NB4 (cell line): ENCODE measurements around the gene ARHGAP11A.

Experiments
- DNase-seq: peaks from one replicate; pipeline ENCODE4 v3.0.0; 2010; ENCODE audit warnings: low read depth
- H3K4me3 ChIP-seq: one replicate; pipeline ENCODE4 v1.5.1; 2011; ENCODE audit warnings: mild to moderate bottlenecking, low read depth, low read length, moderate library complexity
- CTCF ChIP-seq: IDR thresholded peaks from one replicate; pipeline ENCODE4 v1.5.1; 2012; ENCODE audit warnings: low read depth, low read length
- MAX ChIP-seq: IDR thresholded peaks from 2 replicates; pipeline ENCODE4 v1.6.1; 2011; ENCODE audit warnings: low read depth, low read length
- MYC ChIP-seq: IDR thresholded peaks from 2 replicates; pipeline ENCODE4 v1.6.1; 2011; ENCODE audit warnings: low read depth, low read length
- POLR2A ChIP-seq: IDR thresholded peaks from 2 replicates; pipeline ENCODE4 v1.6.1; 2011; ENCODE audit warnings: mild to moderate bottlenecking; ENCODE audit not compliant: insufficient read length; ENCODE audit errors: extremely low read depth

The ARHGAP11A gene

GRCh38 chr15:32651229-32651837 lies 36.0 kb downstream of the ARHGAP11A start:
- no peak overlapping the region for H3K4me3 ChIP-seq
- TF ChIP-seq CTCF (peak; percentile 91), MAX (no peak)
- DNase-seq, result peak; percentile 61

- TF ChIP-seq MAX, result no peak
- TF ChIP-seq MYC, result no peak
- no peak for TF ChIP-seq POLR2A
- no peak for TF ChIP-seq CTCF
- no peak overlapping the region for H3K4me3 ChIP-seq
- no peak for DNase-seq
Observed at GRCh38 chr15:32652178-32652577, 36.9 kb downstream of the ARHGAP11A start.

GRCh38 chr15:32656091-32656490 lies 40.8 kb downstream of the ARHGAP11A start:
- peak; percentile 12 for DNase-seq
- no peak for TF ChIP-seq CTCF
- TF ChIP-seq MYC, result no peak
- TF ChIP-seq POLR2A, result no peak
- TF ChIP-seq MAX, result no peak
- no peak overlapping the region for H3K4me3 ChIP-seq

GRCh38 chr15:32656496-32656895 lies 41.2 kb downstream of the ARHGAP11A start:
- no peak for DNase-seq
- no peak for TF ChIP-seq CTCF
- no peak for TF ChIP-seq MYC
- H3K4me3 ChIP-seq, result no peak overlapping the region

GRCh38 chr15:32657198-32657883 lies 42.0 kb downstream of the ARHGAP11A start:
- TF ChIP-seq POLR2A (no peak), CTCF (no peak), MAX (no peak), MYC (no peak)
- H3K4me3 ChIP-seq, result no peak overlapping the region
- DNase-seq, result no peak

GRCh38 chr15:32657941-32658340 lies 42.6 kb downstream of the ARHGAP11A start:
- no peak for DNase-seq
- H3K4me3 ChIP-seq, result no peak overlapping the region
- no peak for TF ChIP-seq MAX
- no peak for TF ChIP-seq MYC
- TF ChIP-seq CTCF, result no peak
- TF ChIP-seq POLR2A, result no peak
